HG02884 (cell line): ENCODE measurements around the gene ATXN1.
A peak's percentile ranks its signal among the peaks of the same experiment; 100 is the strongest.

Experiments used
- ATAC-seq: cut with Tn5 transposase; IDR thresholded peaks from one replicate; pipeline ENCODE4 v1.9.1; 2021; ENCODE audit warnings: mild to moderate bottlenecking, moderate library complexity; ENCODE audit not compliant: unreplicated experiment

Gene ATXN1

DNA sequence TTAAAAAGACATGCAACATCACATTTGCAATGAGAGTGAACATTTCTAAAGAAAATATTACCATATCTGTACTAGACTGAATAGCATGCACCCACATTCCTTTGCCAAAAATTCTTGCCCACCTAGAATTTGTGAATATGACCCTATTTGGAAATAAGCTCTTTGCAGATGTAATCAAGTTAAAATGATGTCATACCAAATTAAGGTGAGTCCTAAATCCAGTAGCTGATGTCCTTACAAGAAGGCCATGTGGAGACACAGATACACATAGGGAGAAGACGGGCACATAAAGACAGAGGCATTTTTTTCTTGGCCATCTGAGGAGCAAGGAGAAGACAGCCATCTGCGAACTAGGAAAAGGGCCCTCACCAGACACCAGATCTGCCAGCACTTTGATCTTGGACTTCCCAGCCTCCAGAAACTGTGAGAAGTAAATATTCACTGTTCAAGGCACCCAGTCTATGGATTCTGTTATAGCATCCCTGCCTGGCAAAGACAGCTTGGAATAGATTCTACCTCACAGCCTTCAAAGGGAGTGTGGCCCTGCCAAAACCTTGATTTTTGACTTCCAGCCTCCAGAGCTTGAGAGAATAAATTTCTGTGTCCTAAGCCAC is 22.8 kb upstream of the ATXN1 start:
- no peak for ATAC-seq

DNA sequence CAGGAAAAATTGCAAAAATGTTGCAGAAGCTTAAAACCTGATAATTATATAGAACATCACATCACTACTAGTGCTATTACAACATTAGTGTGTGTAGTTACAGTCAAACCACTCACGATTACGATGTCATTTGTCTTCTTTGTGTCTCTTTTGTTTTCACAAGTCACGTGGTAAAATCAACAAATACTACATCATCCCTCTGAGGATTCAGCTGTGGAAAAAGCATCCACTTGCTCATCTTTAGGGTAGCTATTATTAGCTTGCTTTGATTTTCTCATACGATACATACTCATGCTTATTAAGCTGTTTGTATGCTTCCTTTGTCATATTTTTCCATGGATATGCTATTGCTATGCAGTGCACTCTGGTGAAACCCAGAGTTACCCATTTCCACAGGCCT is 22.2 kb upstream of the ATXN1 start:
- no peak for ATAC-seq

DNA sequence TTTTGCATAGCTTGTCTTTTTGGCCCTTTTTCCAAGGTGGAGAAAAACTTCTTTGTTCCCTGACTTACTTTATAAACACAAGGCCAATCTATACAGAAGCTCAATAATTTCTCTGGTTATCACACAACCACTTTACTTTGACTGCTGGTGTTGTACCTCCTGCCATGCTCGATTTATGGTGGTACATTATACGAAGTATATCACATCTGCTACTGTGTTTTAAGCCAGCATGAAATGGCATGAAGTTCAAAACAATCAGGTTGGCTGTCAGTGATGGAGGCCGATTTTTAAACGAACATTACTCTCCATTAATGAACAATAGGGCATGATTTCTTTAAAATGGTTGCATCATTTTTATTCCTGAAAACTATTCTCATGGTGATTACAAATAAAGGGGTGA is 21.0 kb upstream of the ATXN1 start:
- ATAC-seq: no peak

DNA sequence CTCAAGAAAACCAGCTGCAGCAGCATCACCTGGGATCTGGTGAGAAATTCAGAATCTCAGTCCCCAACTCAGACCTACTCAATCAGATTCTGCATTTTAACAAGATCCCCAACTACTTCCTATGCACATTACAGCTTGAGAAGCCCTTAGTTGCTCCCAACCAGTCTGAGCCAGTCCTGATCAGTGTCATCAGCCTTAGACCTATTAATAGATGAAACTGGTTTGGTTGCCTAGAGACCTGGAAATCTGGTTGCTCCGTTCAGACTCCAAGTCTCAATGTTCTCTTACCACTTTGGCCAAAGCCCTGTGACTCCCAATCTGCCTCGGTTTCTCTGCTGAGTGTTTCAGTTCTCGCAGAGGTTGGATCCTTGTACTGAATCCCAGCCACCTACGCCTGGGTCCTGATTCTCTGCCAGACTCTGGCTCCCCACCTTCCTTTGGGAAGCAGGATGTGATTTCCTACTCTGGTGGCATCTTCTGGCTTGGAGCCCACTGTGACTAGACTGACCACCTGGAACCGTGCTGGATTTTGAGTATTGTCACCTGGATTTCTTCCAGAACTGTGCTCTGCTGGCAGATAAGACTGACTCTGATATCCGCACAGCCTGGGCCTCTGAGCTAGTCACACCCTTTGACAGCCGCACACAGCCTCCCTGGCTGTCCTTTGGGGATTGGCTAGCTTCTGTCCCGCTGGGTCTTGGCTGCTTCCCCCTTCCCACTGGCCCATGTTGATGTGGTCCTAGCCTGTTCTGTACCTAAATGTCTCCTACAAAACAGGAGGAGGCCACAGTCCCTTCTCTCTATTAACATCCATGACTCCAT is 20.3 kb upstream of the ATXN1 start:
- no peak for ATAC-seq

GRCh38 chr6:16778521-16778920 is 17.3 kb upstream of the ATXN1 start:
- no peak for ATAC-seq

GRCh38 chr6:16777794-16778193 is 16.5 kb upstream of the ATXN1 start:
- no peak for ATAC-seq

DNA sequence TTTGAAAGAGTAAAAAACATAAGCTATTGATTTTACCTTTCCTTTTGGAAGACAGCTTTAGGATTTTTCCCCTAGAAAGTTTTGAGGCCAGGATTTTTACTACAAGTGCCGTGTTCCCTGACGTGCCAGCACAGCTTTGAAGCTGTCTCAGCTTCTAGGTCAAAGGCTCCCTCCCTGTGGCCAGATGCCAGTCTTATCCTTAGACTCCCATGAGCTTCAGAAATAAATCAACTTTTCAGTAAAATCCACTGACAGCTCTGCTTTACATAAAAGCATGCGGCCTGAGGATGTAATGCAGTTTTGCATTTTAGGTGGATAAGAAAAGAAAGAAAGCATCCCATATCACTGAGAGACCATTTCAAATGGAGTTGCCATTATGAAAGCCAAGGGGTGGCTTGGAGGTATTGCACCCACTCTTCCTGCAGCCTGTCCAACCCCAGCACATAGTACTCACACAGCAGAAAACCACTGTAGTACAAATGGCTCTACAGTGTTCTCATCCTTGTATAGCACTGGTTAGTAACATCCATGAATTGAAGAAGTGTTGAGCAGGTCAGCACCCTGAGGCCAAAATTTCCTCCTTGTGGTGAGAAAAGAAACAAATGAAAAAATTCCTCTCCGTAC is 15.2 kb upstream of the ATXN1 start:
- no peak for ATAC-seq

DNA sequence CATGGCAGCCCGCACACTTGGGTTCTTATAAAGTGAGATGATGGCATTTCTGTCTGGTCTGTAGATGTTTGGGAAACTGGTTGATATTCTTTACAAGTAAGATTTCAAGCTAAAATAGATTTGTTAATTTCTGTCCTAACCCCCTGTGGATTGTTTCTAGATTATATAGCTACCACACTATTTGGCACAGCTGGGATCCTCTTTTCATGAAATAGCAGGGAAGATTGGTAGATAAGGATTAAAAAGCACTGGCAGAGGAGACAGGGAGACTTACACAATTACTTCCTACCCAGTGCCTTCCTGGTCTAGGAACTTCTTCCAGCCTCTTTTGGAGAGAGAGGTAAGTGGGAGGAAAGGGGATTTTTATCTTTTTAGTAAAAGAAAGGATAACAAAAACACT is 13.2 kb upstream of the ATXN1 start:
- ATAC-seq: no peak

DNA sequence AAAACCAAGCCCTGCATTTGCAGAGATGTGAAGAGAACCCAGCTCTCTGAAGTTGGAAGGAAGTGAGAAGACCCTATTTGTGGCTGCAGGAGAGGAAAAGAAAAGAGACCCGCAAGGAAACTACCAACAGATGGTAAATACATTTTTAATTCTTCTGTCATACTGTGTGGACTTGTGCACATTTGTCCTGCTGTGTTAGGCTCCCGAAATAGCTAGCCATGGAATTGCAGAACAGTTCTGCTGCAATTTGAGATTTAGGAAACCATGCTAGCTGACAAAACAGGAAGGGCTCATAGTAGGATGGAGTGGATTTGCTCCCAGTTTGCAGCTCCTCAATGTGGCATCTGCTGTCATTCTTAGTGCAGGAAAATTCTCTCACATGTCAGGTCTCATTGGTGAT is 12.1 kb upstream of the ATXN1 start:
- ATAC-seq: no peak

GRCh38 chr6:16770701-16771569 is 9.7 kb upstream of the ATXN1 start:
- peak; percentile 84 for ATAC-seq

DNA sequence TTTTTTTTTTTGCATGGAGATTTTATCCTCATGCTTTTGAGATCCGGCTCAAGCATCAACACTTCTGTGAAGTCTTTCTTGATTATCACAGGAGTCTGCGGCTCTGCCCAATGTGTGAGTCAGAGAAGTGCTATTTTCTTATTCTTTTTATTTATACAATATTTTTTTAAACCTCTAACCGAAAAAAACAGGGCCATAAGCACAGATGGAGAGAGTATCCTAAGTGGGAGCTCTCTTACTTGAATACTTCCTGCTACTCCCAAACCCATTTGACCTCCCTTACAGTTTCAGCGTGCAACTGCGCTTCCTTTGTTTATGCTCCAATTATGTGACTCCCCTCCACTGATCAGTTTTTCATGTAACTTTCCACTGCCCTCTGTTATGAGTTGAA is 8.7 kb upstream of the ATXN1 start:
- ATAC-seq: no peak

- ATAC-seq: no peak
Observed at GRCh38 chr6:16769131-16769985, 8.1 kb upstream of the ATXN1 start.

DNA sequence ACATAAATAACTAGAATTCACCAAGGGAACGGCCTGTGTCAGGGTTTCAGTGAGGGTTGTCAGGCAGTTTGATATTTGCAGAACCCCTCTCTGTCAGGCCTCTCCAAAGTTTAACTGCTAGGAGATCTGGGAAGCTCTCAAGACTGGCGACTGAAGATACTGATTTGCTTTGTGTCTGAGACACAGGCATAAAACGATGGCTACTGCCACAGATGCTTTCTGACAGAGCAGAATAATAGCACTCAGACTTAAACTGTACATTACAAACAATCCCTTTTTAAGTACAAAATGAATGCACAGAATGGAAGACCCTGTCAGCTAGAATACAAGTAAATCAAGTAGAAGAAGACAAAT is 7.2 kb upstream of the ATXN1 start:
- ATAC-seq: no peak

DNA sequence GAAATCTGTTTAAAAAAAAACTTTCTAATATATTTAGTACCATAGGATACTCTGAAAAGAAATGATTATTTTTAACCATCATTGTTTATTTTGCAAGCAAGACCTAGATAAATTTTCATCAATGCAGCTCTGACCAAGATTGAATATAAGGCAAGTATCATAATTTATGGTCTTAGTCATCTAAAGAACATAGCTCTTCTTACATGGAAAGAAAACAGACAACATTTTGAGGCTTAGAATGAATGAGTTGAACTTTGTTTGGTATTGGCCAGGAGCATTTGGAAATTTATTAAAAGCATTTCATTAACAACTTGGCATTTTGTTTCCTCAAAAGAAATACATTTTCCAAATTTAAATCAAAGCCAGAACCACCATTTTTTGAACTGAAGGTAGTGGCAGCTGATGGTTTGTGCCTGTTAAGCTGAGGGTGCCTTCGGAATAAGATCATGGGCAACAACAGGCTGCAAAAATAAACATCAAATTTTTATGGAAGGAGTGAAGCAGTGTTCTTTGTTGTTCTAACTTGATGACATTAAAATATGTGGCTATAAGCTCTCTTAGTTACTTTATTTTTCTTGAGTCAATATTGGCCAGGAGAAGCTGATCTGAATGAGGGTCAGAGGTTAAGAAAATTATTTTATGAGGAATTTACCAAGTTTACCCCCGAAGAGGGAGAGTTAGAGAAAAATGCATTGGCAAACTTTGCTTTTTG is 6.7 kb upstream of the ATXN1 start:
- no peak for ATAC-seq

GRCh38 chr6:16766836-16767745 is 5.8 kb upstream of the ATXN1 start:
- no peak for ATAC-seq

DNA sequence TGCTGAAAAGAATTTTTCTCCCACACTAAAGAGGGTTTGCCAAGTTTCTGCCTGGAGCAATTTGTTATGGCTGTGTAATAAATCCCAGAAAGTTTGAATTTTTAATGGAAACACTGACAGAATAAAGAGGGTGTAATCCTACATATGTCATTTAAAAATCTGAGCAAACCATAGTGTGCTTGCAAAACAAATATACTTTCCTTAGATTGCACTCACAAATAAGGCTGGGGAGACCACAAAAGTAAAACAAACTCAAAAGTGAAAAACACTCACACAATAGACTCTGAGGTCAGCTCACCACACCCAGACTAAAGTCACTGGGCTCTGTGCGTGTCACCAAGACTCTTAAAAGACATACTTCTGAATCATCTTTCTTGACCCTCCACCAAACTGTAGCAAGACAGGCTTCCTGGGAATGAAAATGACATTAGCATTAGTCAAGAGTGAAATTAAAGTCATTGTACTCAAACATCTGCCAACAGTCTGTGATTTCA is 4.8 kb upstream of the ATXN1 start:
- ATAC-seq: no peak

DNA sequence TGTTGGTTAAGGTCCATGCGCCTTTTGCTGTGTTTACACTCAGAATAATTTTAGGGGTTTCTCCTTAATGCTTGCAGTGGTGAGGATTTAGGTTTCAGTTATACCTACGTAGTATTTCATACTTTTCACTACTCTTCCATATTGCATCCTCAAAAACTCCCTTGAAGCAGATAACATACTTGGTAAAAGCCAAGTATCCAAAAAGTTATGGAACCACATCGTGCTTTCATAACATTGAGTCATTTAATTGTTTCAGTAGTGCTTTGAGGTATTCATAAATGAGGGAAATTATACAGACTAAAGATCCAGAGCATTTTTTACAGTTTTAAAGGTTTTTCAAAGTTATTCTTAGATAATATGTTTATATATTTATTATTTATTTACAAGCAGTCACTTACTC is 4.0 kb upstream of the ATXN1 start:
- no peak for ATAC-seq

- ATAC-seq: no peak
Observed at GRCh38 chr6:16764188-16764950, 3.1 kb upstream of the ATXN1 start.
